Measurements from ENCODE around the gene SEC22B. TPM values are rescaled to one million over a fixed set of nuclear protein-coding genes. Genes with fewer than 3 reads are reported as not detected.
A peak's percentile ranks its signal among the peaks of the same experiment; 100 is the strongest.
"Not testable (repeated sequence)": the region's sequence is repeated elsewhere in the genome, so short reads cannot be mapped to it uniquely, and the experiment has no call there.

Gene SEC22B
- total and polyA plus RNA-seq, 3 experiments from 2014 or later, result 18.7 to 22.8 (median 22.2) TPM

- H3K27ac ChIP-seq (ENCODE audit: low read depth, low read length); CTCF ChIA-PET; H3K4me3 Mint-ChIP-seq; H3K27me3 Mint-ChIP-seq; H3K4me1 ChIP-seq (ENCODE audit: insufficient read depth, low read length); POLR2A ChIA-PET; H3K9me3 ChIP-seq (ENCODE audit: low read length); H3K4me3 ChIP-seq (ENCODE audit: low read length); H3K27me3 ChIP-seq (ENCODE audit: insufficient read depth, low read length, poor library complexity, severe bottlenecking); H3K36me3 Mint-ChIP-seq; DNase-seq; H3K36me3 ChIP-seq (ENCODE audit: insufficient read depth, low read length); H3K9me3 Mint-ChIP-seq; H3K27ac Mint-ChIP-seq: not testable (repeated sequence)
- peaks cover 14 to 24% (median 24%) of the 10 kb centered on the region in 3 donors for H3K4me1 Mint-ChIP-seq
Measured at GRCh38 chr1:120124628-120125027, 51.7 kb downstream of the SEC22B start.

GRCh38 chr1:120123813-120124510 lies 52.4 kb downstream of the SEC22B start:
- H3K4me1 ChIP-seq (ENCODE audit: insufficient read depth, low read length); H3K27me3 Mint-ChIP-seq; CTCF ChIA-PET; H3K27me3 ChIP-seq (ENCODE audit: insufficient read depth, low read length, poor library complexity, severe bottlenecking); H3K36me3 Mint-ChIP-seq; DNase-seq; H3K9me3 ChIP-seq (ENCODE audit: low read length); H3K4me3 Mint-ChIP-seq; H3K36me3 ChIP-seq (ENCODE audit: insufficient read depth, low read length); H3K4me3 ChIP-seq (ENCODE audit: low read length); H3K27ac ChIP-seq (ENCODE audit: low read depth, low read length); H3K9me3 Mint-ChIP-seq; POLR2A ChIA-PET; H3K27ac Mint-ChIP-seq: not testable (repeated sequence)
- H3K4me1 Mint-ChIP-seq, result peaks cover 14 to 24% (median 24%) of the 10 kb centered on the region in 3 donors

- H3K27me3 Mint-ChIP-seq; H3K27ac ChIP-seq (ENCODE audit: low read depth, low read length); POLR2A ChIA-PET; H3K4me3 ChIP-seq (ENCODE audit: low read length); CTCF ChIA-PET; H3K27me3 ChIP-seq (ENCODE audit: insufficient read depth, low read length, poor library complexity, severe bottlenecking); H3K36me3 Mint-ChIP-seq; H3K9me3 Mint-ChIP-seq; H3K36me3 ChIP-seq (ENCODE audit: insufficient read depth, low read length); DNase-seq; H3K4me1 ChIP-seq (ENCODE audit: insufficient read depth, low read length); H3K9me3 ChIP-seq (ENCODE audit: low read length): not testable (repeated sequence)
- H3K27ac Mint-ChIP-seq, result peak overlapping the region in 5 of 8 donors; percentile 9 to 89 (median 74)
- H3K4me3 Mint-ChIP-seq, result peak overlapping the region in 6 of 7 donors; percentile 25 to 74 (median 68)
- H3K4me1 Mint-ChIP-seq, result peaks cover 14 to 29% (median 24%) of the 10 kb centered on the region in 3 donors
Measured at GRCh38 chr1:120122262-120122893, 53.9 kb downstream of the SEC22B start.

- H3K36me3 Mint-ChIP-seq; DNase-seq; H3K27me3 Mint-ChIP-seq; POLR2A ChIA-PET; H3K36me3 ChIP-seq (ENCODE audit: insufficient read depth, low read length); H3K9me3 Mint-ChIP-seq; H3K27ac ChIP-seq (ENCODE audit: low read depth, low read length); H3K9me3 ChIP-seq (ENCODE audit: low read length); CTCF ChIA-PET; H3K4me3 ChIP-seq (ENCODE audit: low read length); H3K27me3 ChIP-seq (ENCODE audit: insufficient read depth, low read length, poor library complexity, severe bottlenecking); H3K4me1 ChIP-seq (ENCODE audit: insufficient read depth, low read length): not testable (repeated sequence)
- Mint-ChIP-seq H3K4me1 (peaks cover 14 to 29% (median 24%) of the 10 kb centered on the region in 3 donors), H3K4me3 (peak overlapping the region in 1 of 7 donors; percentile 19), H3K27ac (peak overlapping the region in 3 of 8 donors; percentile 9 to 45 (median 41))
Measured at GRCh38 chr1:120121830-120122229, 54.5 kb downstream of the SEC22B start.

GRCh38 chr1:120120525-120120924 lies 55.8 kb downstream of the SEC22B start:
- H3K9me3 Mint-ChIP-seq; H3K9me3 ChIP-seq (ENCODE audit: low read length); DNase-seq; H3K27ac ChIP-seq (ENCODE audit: low read depth, low read length); POLR2A ChIA-PET; H3K4me3 Mint-ChIP-seq; H3K36me3 ChIP-seq (ENCODE audit: insufficient read depth, low read length); H3K4me1 ChIP-seq (ENCODE audit: insufficient read depth, low read length); H3K27ac Mint-ChIP-seq; H3K36me3 Mint-ChIP-seq; CTCF ChIA-PET; H3K4me3 ChIP-seq (ENCODE audit: low read length); H3K27me3 Mint-ChIP-seq; H3K27me3 ChIP-seq (ENCODE audit: insufficient read depth, low read length, poor library complexity, severe bottlenecking): not testable (repeated sequence)
- peaks cover 14 to 29% (median 24%) of the 10 kb centered on the region in 3 donors for H3K4me1 Mint-ChIP-seq

- H3K27ac Mint-ChIP-seq; H3K9me3 Mint-ChIP-seq; H3K36me3 Mint-ChIP-seq; H3K36me3 ChIP-seq (ENCODE audit: insufficient read depth, low read length); POLR2A ChIA-PET; H3K9me3 ChIP-seq (ENCODE audit: low read length); H3K4me3 Mint-ChIP-seq; H3K4me1 ChIP-seq (ENCODE audit: insufficient read depth, low read length); CTCF ChIA-PET; H3K27ac ChIP-seq (ENCODE audit: low read depth, low read length); H3K27me3 ChIP-seq (ENCODE audit: insufficient read depth, low read length, poor library complexity, severe bottlenecking); H3K27me3 Mint-ChIP-seq; DNase-seq; H3K4me3 ChIP-seq (ENCODE audit: low read length): not testable (repeated sequence)
- H3K4me1 Mint-ChIP-seq, result peaks cover 6 to 13% (median 8%) of the 10 kb centered on the region in 3 donors
Measured at GRCh38 chr1:120117371-120118177, 58.7 kb downstream of the SEC22B start.

GRCh38 chr1:120116094-120116493 lies 60.2 kb downstream of the SEC22B start:
- H3K4me1 Mint-ChIP-seq; H3K27me3 Mint-ChIP-seq; H3K4me3 Mint-ChIP-seq; H3K4me1 ChIP-seq (ENCODE audit: insufficient read depth, low read length); H3K4me3 ChIP-seq (ENCODE audit: low read length); POLR2A ChIA-PET; H3K36me3 Mint-ChIP-seq; DNase-seq; H3K27me3 ChIP-seq (ENCODE audit: insufficient read depth, low read length, poor library complexity, severe bottlenecking); CTCF ChIA-PET; H3K9me3 Mint-ChIP-seq; H3K27ac ChIP-seq (ENCODE audit: low read depth, low read length); H3K9me3 ChIP-seq (ENCODE audit: low read length); H3K27ac Mint-ChIP-seq; H3K36me3 ChIP-seq (ENCODE audit: insufficient read depth, low read length): not testable (repeated sequence)

- H3K36me3 ChIP-seq (ENCODE audit: insufficient read depth, low read length); H3K9me3 Mint-ChIP-seq; H3K36me3 Mint-ChIP-seq; POLR2A ChIA-PET; DNase-seq; CTCF ChIA-PET; H3K4me1 Mint-ChIP-seq; H3K27me3 Mint-ChIP-seq; H3K9me3 ChIP-seq (ENCODE audit: low read length); H3K4me3 Mint-ChIP-seq; H3K27ac ChIP-seq (ENCODE audit: low read depth, low read length); H3K27me3 ChIP-seq (ENCODE audit: insufficient read depth, low read length, poor library complexity, severe bottlenecking); H3K4me1 ChIP-seq (ENCODE audit: insufficient read depth, low read length); H3K27ac Mint-ChIP-seq; H3K4me3 ChIP-seq (ENCODE audit: low read length): not testable (repeated sequence)
Measured at GRCh38 chr1:120113134-120113533, 63.2 kb downstream of the SEC22B start.
